Endothelial cell of umbilical vein (primary cell): ENCODE data around the gene TLCD3B. TPM values are rescaled to one million over a fixed set of nuclear protein-coding genes. Genes with fewer than 3 reads are reported as not detected.

Experiments
- BruUV-seq: library from RNA; stranded (reverse); fragments of 400-500 nt; replicated peaks from 2 replicates; lab custom pipeline; 2021; lab: Mats Ljungman, UMichigan
- CTCF ChIA-PET: fragments of 300-600, 350-600 bp; sonication (Branson Sonifier 250); formaldehyde crosslinking; loops from one replicate; lab custom pipeline; 2021; ENCODE audit warnings: antibody characterized with exemption, inconsistent platforms; lab: Charles Lee
- POLR2A ChIA-PET: fragments of 300-600, 350-600 bp; sonication (Branson Sonifier 250); formaldehyde crosslinking; loops from one replicate; lab custom pipeline; 2021; ENCODE audit warnings: antibody characterized with exemption, inconsistent platforms; lab: Charles Lee
- DNase-seq: peaks from one replicate; pipeline ENCODE4 v3.0.0-alpha.2; 2011; ENCODE audit warnings: low read depth, low spot score
- FAIRE-seq: peaks from 2 replicates; lab custom pipeline; 2011; peaks lifted over from hg19 to GRCh38; lab: Jason Lieb, UNC
- H2AFZ ChIP-seq: 2 replicates; pipeline ENCODE4 v1.6.0; 2012; ENCODE audit warnings: low read depth, low read length, control low read depth, inconsistent platforms
- H3K27ac ChIP-seq: 2 replicates; pipeline ENCODE4 v1.5.1; 2011; ENCODE audit warnings: low read depth, mild to moderate bottlenecking, control low read depth, low read length, moderate library complexity; ENCODE audit not compliant: insufficient read depth
- H3K27me3 ChIP-seq, 2 experiments: 2 replicates each; pipeline versions ENCODE4 v1.6.0 to v1.6.1; 2011; ENCODE audit warnings: low read length in 2 of 2, mixed read lengths in 1 of 2; ENCODE audit not compliant: control insufficient read depth in 2 of 2, insufficient read depth in 2 of 2
- H3K36me3 ChIP-seq, 2 experiments: 2 replicates in 1 of 2; 3 replicates in 1 of 2; pipeline ENCODE4 v1.5.1; 2011; ENCODE audit warnings: low read length in 2 of 2, mild to moderate bottlenecking in 1 of 2, moderate library complexity in 1 of 2; ENCODE audit not compliant: control insufficient read depth in 2 of 2, insufficient read depth in 2 of 2; ENCODE audit errors: extremely low read depth in 1 of 2
- H3K4me1 ChIP-seq: 3 replicates; pipeline ENCODE4 v1.5.1; 2011; ENCODE audit warnings: mild to moderate bottlenecking, low read length; ENCODE audit not compliant: control insufficient read depth, insufficient read depth; ENCODE audit errors: extremely low read depth
- H3K4me2 ChIP-seq: 2 replicates; pipeline ENCODE4 v1.6.1; 2011; ENCODE audit warnings: low read length, control low read depth, mixed read lengths; ENCODE audit not compliant: insufficient read depth
- H3K4me3 ChIP-seq, 3 experiments: fragments of 200-600 bp in 1 of 3; sonication (generic), shearing (Covaris generic) in 1 of 3; replicated peaks in 1 of 3; 2 replicates each; pipeline ENCODE4 v1.5.1; 2011 to 2016; ENCODE audit warnings: control low read depth in 3 of 3, low read length in 3 of 3, mild to moderate bottlenecking in 2 of 3, inconsistent platforms in 1 of 3, low read depth in 1 of 3, moderate library complexity in 1 of 3; ENCODE audit not compliant: insufficient read depth in 1 of 3
- H3K79me2 ChIP-seq: 2 replicates; pipeline ENCODE4 v1.6.0; 2012; ENCODE audit warnings: low read length, inconsistent platforms; ENCODE audit not compliant: control insufficient read depth, insufficient read depth
- H3K9ac ChIP-seq: replicated peaks from 2 replicates; pipeline ENCODE3; 2011; ENCODE audit warnings: low read length, control low read depth; ENCODE audit not compliant: insufficient read depth; ENCODE audit errors: extremely low read depth
- H3K9me1 ChIP-seq: replicated peaks from 3 replicates; pipeline ENCODE4 v1.6.0; 2011; ENCODE audit warnings: mild to moderate bottlenecking, low read length; ENCODE audit not compliant: control insufficient read depth, insufficient read depth; ENCODE audit errors: extremely low read depth
- H3K9me3 ChIP-seq: replicated peaks from 2 replicates; pipeline ENCODE4 v1.5.1; 2012; ENCODE audit warnings: low read length, inconsistent platforms; ENCODE audit not compliant: control insufficient read depth, insufficient read depth
- H4K20me1 ChIP-seq: replicated peaks from 2 replicates; pipeline ENCODE3; 2011; ENCODE audit warnings: mild to moderate bottlenecking, low read length; ENCODE audit not compliant: control insufficient read depth, insufficient read depth; ENCODE audit errors: extremely low read depth
- CTCF ChIP-seq, 2 donors: IDR thresholded peaks; 1 replicate in 1 of 2; 2 replicates in 1 of 2; pipeline ENCODE4 v1.5.1; 2011; ENCODE audit warnings: low read length in 2 of 2, mild to moderate bottlenecking in 2 of 2, moderate library complexity in 2 of 2, control low read depth in 1 of 2, inconsistent platforms in 1 of 2, low read depth in 1 of 2; ENCODE audit not compliant: insufficient read depth in 1 of 2; ENCODE audit errors: extremely low read depth in 1 of 2
- dilution Hi-C: fragments of 300-500 bp; cut with MboI; formaldehyde crosslinking; loops from one replicate; pipeline ENCODE4 v1.15.0; 2019; ENCODE audit warnings: low sequenced_read_pairs; ENCODE audit not compliant: extremely low pct_ligation_motif_present
- intact Hi-C: fragments of 100-400 bp; cut with micrococcal nuclease; formaldehyde crosslinking; loops from one replicate; pipeline ENCODE4 v1.10.0; 2022
- polyA plus RNA-seq, 4 experiments: library from polyadenylated mRNA; depleted of rRNA in 3 of 4; stranded (reverse) in 3 of 4; unstranded in 1 of 4; fragments of >200 nt; gene quantifications; 2 replicates each; pipeline versions ENCODE4 v1.2.1 to v1.2.3, GENCODE V29; 2011 to 2012; ENCODE audit warnings: missing spikeins in 1 of 4
- total RNA-seq: library from RNA; stranded (reverse); gene quantifications from 2 replicates; pipeline ENCODE4 v1.2.3, GENCODE V29; 2021
- TF ChIP-seq, protein P1 (sequence below): IDR thresholded peaks from 2 replicates; pipeline ENCODE4 v1.6.1; 2011; ENCODE audit not compliant: insufficient read depth, insufficient read length

The TLCD3B gene
- total and polyA plus RNA-seq, 2 donors (not counting 3 experiments of a cell fraction or from before 2014, with no cell fraction given): 0.37 to 0.86 TPM

DNA sequence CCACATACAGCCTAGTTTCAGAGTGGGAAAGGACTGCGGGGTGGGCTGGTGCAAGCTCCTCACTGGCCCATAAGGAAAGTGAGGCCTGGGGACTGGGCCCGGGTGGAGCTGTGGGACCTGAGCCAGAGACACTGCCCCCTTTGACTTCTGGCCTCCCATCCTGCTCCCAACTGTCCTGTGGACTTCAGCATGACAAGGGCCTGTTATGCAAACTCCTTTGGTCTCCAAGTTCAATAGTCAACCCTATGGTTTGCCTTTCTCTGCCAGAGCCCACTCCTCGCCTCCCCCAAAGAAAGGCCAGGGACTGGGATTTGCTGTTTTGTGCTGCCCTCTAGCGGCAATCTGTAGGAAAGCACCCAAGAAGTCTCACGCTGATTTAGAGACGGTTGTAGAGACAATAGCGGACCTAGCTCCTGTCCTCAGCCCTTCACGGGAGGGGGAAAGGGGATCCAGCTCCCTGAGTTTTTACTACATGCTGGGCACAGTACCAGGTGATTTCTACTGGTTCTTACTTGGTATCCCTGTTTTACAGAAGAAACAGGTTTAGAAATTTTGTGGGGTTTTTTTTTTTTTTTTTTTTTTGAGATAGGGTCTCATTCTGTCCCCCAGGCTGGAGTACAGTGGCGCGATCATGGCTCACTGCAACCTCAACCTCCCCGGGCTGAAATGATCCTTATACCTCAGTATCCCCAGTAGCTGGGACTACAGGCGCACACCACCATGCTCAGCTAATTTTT lies 1.2 kb upstream of the TLCD3B start:
- ChIA-PET POLR2A (interaction anchor here (0.7 kb wide), 1 partner anchor 33 kb away, joined by 3 read pairs; the partner anchor contains the start of gene ALDOA), CTCF (interaction anchor here (0.5 to 3.1 kb wide), 46 partner anchors 8 to 566 kb away, joined by 3 to 79 read pairs (median 3); partner anchors contain the start of genes ASPHD1, C16orf92, PAGR1 and TAOK2)
- TF ChIP-seq, protein P1, sequence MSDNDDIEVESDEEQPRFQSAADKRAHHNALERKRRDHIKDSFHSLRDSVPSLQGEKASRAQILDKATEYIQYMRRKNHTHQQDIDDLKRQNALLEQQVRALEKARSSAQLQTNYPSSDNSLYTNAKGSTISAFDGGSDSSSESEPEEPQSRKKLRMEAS: no peak
- TF ChIP-seq CTCF (IDR thresholded peaks at IDR 0.05; ENCODE audit: extremely low read depth in 1 of 2, insufficient read depth in 1 of 2, low read depth in 1 of 2, low read length in 2 of 2): peak; percentile 75 to 80
- Histone ChIP-seq H3K9me3 (no peaks in the 10 kb centered on the region), H3K36me3 (no peaks in the 10 kb centered on the region), H3K4me3 (no peak overlapping the region), H3K79me2 (no peaks in the 10 kb centered on the region), H3K4me1 (no peaks in the 10 kb centered on the region), H4K20me1 (no peaks in the 10 kb centered on the region), H3K9ac (no peak overlapping the region), H2AFZ (no peak overlapping the region), H3K9me1 (no peaks in the 10 kb centered on the region), H3K27me3 (peaks cover 19 to 20% of the 10 kb centered on the region in 2 experiments), H3K27ac (no peak overlapping the region), H3K4me2 (no peak overlapping the region)
- FAIRE-seq: peak; percentile 93
- dilution Hi-C loops (no loop called here), intact Hi-C loops (loop anchor here (1.0 to 2.0 kb wide), 2 partner anchors 23 to 332 kb away; no protein-coding TSS in a partner anchor)
- BruUV-seq: no TSS peak
- peak; percentile 56 for DNase-seq
